EL (cell line): ENCODE measurements around the gene CHN1.

Source experiments
- DNase-seq: peaks from one replicate; pipeline ENCODE4 v3.0.0-alpha.2; 2016

Gene CHN1

DNA sequence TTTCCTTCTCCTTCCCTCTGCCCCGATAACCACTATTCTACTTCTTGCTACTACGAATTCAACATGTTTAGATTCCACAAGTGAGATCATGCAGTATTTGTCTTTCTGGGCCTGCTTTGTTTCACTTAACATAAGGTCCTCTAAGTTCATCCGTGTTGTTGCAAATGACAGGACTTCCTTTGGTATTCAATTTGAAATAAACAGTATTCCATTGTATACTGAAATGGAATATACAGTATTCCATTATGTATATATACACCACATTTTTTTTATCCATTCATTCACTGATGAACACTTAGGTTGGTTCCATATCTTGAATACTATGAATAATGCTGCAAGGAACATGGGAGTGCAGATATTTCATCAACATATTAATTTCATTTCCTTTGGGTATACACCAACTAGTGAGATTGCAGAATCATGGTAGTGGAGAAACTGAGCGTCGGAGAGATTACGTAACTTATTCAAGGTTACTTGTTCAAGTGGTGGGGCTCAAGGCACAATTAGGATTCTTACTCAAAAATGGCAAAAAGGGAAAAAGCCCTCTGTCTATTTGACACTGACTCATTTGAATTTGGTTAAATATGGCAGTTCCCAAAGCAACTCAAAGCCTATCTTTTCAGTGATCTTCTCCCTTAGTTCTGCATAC, 85.1 kb downstream of the CHN1 start:
- no peak for DNase-seq

DNA sequence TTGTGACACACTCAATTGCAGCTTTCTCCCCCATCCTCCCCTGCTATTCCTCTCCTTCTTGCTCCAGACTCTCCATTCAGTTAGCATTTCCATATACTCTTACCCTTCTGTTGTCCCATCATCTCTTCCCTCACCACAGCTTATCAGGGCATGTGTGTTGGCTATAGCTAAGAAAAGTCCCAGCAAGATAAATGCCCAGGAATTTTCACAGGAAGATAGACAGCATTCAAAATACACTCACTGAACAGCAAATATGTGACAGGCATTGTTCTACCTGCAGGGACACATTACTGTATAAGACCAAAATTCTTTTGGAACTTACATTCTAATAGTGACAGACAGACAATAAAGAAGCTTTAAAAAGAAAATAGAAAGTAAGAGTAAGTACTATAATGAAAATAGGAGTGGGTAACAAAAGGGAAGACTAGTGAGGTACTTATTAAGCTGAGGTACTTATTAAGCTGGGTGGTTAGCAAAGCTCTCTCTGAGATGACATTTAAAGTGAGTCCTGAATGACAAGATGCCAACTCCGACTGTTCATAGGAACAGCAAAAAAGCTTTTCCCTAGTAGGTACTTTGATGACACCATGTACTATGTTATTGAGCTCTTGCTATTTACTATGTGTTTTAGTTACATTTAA, 86.2 kb downstream of the CHN1 start:
- no peak for DNase-seq

DNA sequence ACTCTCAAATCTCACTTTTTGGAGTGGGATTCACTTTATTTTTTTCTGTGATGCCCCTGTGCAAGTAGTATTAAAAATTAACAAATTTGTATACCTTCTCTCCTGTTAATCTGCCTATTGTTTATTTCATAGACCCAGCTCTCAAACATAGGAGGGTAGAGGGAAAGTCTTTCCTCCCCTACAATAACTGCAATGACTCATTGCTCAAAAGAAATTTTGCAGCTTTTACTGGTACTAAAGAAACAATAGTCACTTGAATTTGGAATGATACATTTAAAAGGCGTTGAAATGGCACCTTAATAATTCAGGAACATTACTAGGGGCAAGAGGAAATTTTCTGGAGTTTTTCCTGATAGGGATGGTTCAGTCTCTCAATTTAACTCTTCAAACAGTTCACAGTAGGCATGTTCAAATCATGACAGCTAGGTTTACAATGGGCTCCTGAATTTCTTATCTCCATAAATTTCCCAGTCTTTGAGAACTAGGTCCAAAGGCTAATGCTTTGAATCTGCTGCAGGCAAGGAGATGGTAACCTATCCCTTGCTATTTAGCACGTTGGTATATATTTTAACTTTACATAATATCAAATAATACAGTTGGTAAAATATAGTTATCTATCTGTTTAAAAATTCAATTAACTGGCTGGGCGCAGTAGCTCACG, 88.8 kb downstream of the CHN1 start:
- no peak for DNase-seq

DNA sequence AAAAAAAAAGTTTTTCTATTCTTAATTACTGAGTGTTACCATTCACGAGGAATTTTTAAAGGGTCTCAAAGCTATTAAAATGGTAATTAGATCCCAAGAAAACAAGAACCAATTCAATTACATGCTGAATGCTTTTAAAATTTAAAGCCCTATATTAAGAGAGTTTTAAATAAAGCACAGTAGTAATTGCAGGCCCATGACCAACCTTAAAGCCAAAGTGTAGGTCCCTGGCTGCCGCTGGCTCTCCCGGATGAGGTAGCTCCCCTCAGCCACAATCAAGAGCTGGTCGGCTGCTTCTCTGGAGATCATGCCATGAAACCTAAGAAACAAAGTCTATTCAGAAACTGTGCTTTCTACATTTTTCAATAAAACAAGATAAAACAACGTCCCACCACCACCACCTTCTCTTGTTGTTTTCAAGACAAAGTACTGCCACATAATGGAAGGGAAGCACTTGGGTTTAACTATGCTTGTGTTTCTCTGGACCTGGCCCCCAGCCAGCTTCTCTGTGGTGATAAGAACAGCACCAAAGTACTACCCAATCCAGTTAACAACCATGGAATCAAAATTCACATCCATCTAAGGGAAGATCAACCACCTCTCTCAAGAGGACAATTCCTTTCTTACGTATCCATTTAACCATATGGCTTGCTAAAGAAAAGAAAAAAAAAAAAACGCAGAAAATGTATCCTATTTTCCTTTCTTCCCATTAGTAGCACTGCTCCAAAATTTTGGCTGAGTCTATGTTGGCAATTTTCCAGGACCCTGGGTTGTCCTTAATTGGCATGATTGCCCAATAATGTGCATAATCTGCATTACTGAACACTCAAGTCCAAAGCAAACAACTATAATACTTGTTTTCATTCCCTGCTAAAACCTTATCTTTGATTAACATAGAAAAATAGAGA, 90.1 kb downstream of the CHN1 start:
- DNase-seq = no peak

DNA sequence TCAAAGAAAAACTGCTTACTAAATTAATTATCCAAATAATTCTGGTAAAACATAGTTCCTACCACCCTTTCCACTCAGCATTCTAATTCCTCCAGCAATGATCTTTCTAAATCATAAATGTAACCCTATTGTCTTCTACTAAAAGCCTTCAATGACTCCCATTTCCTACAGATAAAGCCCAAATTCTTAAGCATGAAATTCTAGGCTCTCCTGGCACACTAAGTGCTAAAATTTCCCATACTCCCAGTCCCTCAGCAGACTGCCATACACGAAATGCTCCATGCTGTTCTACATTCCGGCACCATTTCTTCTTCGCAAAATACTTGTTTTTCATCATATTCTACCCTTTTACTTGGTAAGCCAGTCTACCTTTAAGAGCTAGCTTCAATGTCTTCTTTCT, 96.9 kb downstream of the CHN1 start:
- DNase-seq = no peak

DNA sequence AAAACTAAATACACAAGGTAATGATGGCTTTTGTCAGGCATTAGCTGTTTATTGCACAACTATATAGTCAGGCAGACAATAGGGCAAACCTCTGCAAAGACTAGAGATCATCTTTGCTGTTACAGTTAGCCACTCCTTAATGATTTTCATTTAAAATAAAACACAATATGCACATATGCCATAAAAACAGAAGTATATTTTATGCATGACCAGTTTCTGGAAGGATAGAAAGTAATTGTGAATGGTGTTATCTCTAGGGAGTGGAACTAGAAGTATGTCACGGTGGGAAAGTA, 102.0 kb downstream of the CHN1 start:
- DNase-seq = no peak

DNA sequence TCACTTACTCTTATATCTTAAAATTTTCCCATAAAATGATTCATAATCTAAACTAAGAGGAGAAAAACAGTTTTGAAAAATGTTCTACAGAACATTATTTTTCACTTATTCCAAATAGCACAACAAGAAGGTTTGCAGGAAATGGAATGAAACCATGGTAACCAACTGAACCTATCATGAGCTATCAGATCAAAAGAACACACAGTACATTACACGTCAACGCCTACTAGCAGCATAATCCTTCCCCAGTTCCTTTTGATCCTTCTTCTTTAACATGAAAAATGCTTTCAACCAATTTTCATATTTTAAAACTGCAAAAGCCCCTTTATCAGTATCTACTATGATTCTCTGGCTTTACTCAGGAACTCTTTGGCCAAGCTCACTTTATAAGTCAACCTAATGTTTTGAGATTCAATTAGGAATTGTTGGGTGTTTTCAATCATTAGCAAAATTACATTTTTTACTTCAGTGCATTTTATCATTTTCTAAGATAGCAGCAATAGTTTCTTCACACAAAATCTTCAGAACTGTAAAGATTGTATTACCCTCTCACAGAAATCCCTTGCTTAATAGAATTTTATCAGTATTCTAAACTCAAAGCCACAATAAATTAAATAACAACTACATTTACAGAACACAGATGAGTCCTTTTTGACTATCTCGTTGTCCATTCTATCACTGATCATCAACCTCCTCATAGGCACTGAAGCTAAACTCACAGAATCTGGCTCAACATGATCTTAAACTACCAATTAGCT, 102.5 kb downstream of the CHN1 start:
- DNase-seq = no peak

DNA sequence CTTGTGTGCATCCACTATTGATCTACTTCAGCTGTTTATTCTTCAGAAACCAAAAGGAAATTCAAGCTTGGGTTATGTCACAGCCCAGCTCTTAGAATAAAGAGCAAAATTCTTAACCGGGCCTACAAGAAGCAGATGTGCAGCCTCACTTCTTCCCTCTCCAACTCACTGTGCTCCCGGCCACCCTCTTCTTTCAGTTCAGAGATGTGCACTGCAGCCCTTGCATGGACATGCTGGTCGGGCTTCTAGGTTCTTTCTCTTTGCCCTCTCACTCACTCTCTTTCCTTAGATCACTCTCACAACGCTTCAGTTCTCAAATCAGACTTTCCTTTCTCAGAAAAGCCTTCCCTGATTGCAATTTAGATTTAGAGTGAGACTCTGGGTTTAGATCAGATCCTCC, 104.1 kb downstream of the CHN1 start:
- DNase-seq = peak; percentile 39

DNA sequence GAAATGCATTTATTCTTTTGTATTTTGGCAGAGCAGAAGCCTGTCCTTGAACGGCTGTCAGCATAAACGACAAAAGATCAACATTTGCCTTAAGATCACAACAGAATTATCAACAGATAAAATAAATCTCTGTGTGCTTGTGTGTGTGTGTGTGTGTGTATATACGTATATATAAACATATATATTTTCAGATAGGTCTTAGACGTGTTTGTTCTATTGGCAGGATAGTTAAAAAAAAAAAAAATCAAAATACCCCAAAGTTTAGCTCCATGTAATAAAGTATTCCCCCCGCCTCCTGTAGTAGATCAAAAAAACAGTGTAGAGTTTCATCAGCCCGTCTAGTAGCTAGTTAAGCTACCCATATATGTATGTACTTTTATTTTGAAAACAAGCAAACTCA, 107.9 kb downstream of the CHN1 start:
- DNase-seq = no peak

DNA sequence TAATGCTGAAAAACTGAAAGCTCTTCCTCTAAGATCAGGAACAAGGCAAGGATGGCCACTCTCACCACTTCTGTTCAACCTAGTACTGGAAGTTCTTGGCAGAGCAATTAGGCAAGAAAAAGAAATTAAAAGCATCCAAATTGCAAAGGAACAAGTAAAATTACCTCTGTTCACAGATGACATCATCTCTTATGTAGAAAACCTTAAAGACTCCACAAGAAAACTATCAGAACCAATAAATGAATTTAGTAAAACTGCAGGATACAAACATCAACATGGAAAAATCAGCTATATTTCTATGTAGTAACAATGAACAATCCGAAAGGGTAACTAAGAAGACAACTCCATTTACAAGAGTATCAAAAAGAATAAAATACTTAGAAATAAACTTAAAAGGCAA, 112.2 kb downstream of the CHN1 start:
- no peak for DNase-seq

DNA sequence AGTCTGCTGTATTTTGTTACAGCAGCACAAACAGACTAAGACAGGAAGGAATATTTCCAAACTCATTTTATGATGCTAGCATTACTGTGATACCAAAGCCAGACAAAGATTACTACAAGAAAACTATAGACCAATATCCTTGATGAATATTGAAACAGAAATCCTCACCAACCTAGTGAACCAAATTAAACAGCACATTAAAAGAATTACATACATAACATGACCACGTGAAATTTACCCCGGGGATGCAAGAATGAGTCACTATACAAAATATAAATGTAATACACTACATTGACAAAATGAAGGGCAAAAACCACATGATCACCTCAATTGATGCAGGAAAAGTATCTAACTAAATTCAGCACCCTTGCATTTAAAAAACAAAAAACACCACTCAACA, 112.6 kb downstream of the CHN1 start:
- no peak for DNase-seq

DNA sequence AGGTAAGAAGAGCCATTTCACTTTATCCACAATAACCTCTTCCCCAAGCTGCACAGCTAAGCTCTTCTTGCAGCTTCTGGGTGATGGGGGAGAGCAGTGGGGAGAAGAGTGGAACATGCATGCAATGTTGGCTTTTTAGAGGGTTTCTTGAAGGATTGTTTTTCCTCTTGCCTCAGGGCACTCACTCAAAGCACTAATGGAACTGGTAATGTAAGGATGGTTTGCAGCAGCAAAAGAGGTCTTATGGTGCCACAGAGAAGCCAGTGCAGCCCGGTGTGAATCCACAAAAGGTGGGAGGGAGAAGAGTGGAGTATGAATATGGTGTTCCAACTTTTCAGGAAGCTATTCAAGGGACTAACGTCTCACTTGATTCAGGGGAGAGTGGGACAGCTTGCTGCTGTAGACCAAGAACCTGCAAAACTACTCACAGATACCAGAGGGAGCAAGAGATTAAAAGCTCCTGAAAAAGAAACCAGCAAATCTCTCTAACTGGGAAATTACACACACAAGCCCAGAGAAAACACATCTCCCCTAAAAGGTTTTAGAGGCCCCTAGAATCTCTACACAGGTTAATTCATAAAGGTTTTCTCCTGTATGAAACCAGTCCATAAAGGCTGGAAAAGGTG, 116.4 kb downstream of the CHN1 start:
- no peak for DNase-seq

DNA sequence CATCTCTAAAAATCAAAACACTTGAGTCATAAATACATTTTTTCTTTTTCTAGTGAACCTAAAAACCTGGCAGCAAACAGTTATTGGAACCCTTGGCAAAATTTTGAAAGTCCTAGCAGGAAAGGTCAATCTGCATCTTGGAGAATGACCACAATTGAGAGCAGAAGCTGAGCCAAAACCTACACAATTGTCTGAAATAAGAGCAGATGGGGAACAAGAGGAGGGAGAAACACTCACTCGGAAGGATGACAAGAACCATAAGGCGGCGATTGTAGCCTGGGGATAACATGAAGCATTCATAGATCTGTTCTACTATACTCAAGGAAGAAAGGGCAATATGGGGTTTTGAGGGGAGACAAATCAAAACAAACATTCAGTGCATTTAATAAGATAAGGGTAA, 117.0 kb downstream of the CHN1 start:
- DNase-seq = no peak

DNA sequence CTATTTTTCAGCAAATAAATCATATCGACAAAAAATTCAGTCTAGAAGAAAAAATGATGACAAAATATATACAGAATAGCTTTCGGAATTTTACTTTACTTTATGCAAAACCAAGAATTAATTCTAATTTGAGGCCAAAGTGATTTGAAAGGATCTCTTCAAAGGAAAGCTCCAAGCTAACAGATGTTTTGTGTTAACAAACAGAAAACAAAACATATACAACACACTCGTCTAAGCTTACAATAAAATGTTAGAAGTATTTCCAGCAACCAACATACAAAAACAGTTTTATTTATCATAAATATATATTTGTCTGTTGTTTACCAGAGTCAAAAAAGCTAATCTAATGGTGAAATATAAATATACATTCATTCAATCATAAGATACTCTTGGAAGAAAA, 122.8 kb downstream of the CHN1 start:
- DNase-seq = no peak

DNA sequence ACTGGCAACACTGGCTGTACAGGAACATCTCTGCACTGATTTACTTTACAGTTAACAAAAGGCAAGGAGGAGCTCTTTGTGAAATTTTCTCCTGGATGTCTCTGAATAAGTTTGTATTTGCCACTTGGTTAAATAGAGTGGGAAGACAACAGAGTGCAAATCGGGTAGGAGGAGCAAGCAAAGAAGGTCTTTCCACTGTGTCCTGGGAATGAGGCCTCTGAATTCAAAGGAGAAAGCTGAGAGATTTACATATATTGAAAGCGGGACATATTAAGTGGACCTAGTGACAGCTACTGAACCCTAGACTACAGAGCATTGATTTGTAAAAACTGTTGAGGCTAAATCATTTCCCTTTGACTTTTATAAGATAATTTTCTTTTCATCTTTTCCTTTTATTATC, 123.5 kb downstream of the CHN1 start:
- no peak for DNase-seq

DNA sequence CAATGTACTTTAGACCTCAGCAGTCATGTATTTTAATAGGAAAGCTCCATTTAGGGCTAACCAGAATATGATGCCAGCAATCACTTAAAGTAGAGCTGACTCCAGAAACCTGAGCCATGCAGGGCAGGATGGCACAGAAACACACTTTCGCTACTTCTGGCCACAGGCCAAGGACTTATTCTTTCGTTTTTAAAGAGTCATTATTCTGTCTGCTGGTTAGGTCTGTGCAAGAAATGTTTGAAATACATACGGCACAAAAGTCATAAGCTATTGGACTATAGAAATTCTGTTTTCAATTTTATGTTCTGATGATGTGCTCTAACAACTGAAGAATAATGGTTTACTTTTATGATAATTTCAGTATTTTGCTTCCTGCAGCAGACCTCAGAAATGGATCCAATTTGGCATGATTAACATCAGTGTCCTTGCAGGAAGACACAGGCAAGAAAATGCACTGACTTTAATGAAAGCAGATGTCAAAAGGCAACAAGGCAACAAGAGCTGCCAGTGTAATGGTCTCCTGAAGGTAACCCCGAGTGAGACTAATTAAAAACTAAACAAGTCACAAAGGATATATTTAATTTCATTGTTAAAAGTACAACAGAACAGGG, 126.5 kb downstream of the CHN1 start:
- DNase-seq = peak; percentile 49

DNA sequence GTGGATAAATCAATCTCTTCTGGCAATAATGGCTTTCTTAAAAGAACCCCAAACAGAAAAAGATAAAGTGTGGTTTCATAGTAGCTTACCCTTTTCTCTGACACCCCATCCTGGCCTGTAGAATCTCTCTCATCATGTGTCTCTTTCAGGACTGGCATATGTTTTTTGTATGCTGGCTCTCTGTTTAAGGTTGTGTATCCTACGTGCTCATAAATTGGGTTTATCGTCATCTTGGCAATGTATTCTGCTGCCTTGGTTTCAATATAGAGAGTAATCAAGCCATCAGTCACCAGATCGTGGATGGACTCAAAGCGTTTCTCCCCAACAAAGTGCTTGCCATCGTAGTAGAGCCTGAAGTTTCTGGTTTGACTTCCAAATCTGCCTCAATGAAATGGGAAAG, 127.4 kb downstream of the CHN1 start:
- DNase-seq = no peak

DNA sequence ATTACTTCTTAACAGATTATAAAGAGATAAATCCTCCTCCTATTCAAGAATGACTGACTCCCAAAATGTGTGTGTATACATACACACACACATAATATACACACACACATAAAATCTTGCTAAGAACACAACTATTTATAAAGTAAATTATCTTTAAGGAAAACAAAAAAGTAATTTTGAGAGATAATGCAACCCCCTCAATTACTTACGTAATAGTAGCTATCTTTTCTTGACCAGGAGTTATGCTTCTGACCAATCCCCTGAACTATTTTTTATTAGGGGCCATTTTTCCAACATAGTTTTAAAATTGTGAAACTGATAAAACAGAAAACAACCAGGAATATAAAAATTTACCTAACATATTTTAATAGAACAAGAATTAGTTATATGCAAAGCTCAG, 127.9 kb downstream of the CHN1 start:
- no peak for DNase-seq

DNA sequence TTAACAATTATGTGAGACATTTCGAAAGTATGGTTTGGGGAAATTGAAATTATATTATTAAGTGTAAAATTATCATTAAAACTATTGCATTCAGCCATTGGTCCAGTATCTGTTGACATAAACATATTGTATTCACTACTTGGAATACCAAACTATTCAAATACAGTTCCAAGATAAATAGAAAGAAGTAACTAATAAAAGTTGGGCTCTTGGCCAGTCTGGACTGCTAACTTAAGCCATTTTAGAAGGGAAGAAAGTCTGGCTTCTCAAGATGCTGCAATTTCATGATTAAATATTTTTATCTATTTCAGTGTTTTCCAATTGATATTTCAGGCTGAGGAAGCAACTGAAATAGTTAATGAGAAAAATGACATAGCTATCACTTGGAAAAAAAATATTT, 131.1 kb downstream of the CHN1 start:
- DNase-seq = peak; percentile 10

DNA sequence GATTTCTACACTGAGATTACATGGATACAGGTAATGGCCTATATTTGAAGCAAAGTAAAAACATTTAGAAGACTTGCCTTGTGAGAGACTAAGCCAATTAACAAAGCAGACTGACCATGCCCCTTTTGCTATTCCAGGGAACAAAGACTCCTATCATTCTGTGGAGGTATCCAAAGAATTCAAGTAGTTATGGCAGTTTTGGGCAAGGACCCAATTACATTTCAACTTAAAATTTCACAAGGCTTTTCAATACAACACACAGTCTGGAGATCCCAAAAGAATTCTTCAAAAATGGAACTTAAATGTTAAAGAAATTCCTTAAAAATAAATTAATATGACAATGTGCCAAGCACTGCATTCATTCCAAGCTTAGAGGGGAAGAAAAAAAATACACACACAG, 131.7 kb downstream of the CHN1 start:
- DNase-seq = peak; percentile 19

DNA sequence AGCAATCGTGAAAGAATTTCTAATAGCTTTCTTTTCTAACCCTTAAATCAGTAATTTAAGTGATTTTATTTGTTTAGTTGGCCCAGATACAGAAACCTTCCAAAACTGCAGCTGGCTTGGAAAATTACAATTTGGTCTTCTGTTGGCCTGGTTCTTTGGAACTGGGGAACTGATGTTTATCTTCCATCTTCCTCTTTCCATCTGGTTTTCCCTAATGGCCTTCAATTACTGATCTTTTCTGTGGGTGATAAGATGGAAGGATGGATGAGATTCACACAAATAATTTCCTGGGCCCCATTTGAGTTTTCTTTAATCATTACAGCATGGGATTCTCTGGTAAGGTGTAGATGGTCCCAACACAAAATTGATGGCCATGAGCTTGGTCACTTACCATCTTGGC, 134.4 kb downstream of the CHN1 start:
- DNase-seq = no peak

DNA sequence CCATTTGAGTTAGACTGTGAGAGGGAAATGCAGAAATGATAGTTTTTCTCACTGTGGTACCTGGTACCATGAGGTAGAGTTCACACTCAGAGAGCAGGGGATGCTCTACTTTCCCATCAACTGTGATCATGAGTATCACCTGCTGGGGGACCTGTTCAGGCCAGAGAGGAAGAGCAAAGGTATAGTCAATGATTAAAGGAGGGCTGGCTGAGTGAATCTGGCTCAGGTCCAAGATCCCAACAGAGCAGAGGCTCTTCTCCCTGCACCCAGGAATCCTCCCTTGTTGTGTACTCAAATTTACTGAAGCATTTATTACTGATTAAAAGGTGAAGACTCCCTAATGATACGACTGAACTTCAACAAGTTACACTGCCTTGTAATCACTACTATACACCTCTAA, 136.3 kb downstream of the CHN1 start:
- no peak for DNase-seq
